Fibroblast of villous mesenchyme (primary cell): ENCODE results near the gene FIS1. TPM values are rescaled to one million over a fixed set of nuclear protein-coding genes. Genes with fewer than 3 reads are reported as not detected.
"Not testable (repeated sequence)": the region's sequence is repeated elsewhere in the genome, so short reads cannot be mapped to it uniquely, and the experiment has no call there.

ENCODE experiments used
- DNase-seq: peaks from one replicate; pipeline ENCODE4 v3.0.0-alpha.2; 2010; ENCODE audit warnings: low read depth
- H3K4me3 ChIP-seq: 2 replicates; pipeline ENCODE4 v1.5.1; 2011; ENCODE audit warnings: low read depth, mild to moderate bottlenecking, low read length
- CTCF ChIP-seq: IDR thresholded peaks from 2 replicates; pipeline ENCODE4 v1.5.1; 2012; ENCODE audit warnings: low read depth, mild to moderate bottlenecking, low read length; ENCODE audit not compliant: insufficient read depth
- small RNA-seq: library from RNA; depleted of rRNA; stranded (forward); fragments of <200 nt; gene quantifications from one replicate; pipeline ENCODE3, GENCODE V24; 2012
- total RNA-seq: library from RNA; depleted of rRNA; stranded (reverse); fragments of >200 nt; gene quantifications from 2 replicates; pipeline ENCODE4 v1.2.3, GENCODE V29; 2012

Gene FIS1
- total RNA-seq, 1 donor: 123 TPM

GRCh38 chr7:101200862-101201599, 43.9 kb downstream of the FIS1 start, which contains the start of gene MOGAT3:
Gene MOGAT3 (minus strand): TSS chr7:101201036. CDS start chr7:101200854, 182 bp downstream.
- TF ChIP-seq CTCF: no peak
- H3K4me3 ChIP-seq: no peak within 1 kb of the TSS
- DNase-seq: no peak

- TF ChIP-seq CTCF: no peak
- no peak overlapping the region for H3K4me3 ChIP-seq
- DNase-seq: no peak
These were observed 44.4 kb downstream of the FIS1 start for GRCh38 chr7:101200504-101200861.

GRCh38 chr7:101199522-101199921, 45.4 kb downstream of the FIS1 start:
- H3K4me3 ChIP-seq, DNase-seq: not testable (repeated sequence)

- TF ChIP-seq CTCF: no peak
- DNase-seq: no peak
- no peak overlapping the region for H3K4me3 ChIP-seq
These were observed 46.4 kb downstream of the FIS1 start for GRCh38 chr7:101198476-101198875.

GRCh38 chr7:101197991-101198390, 46.9 kb downstream of the FIS1 start:
- TF ChIP-seq CTCF: no peak
- H3K4me3 ChIP-seq: no peak overlapping the region
- DNase-seq: no peak

- H3K4me3 ChIP-seq: no peak overlapping the region
- no peak for TF ChIP-seq CTCF
- DNase-seq: no peak
These were observed 49.0 kb downstream of the FIS1 start for GRCh38 chr7:101195884-101196283.

Small RNA genes within 50 kb of the gene (small RNA-seq; reads per million reads assigned to genes)
- not detected for gene RNU6-1104P

Other genes starting within 250 kb of the FIS1 start
- not detected in 2 replicates for gene MUC17, start 225.0 kb downstream of the FIS1 start, total RNA-seq
- 11.0 and 16.0 TPM in 2 replicates for gene TRIM56, start 159.6 kb downstream of the FIS1 start, total RNA-seq
- gene SERPINE1, start 118.0 kb downstream of the FIS1 start, total RNA-seq: 700 and 921 TPM in 2 replicates
- 129 and 154 TPM in 2 replicates for gene AP1S1, start 90.6 kb downstream of the FIS1 start, total RNA-seq
- gene VGF, start 79.5 kb downstream of the FIS1 start, total RNA-seq: under 0.01 TPM in 1 of 2 replicates, not detected in the other
- not detected in 2 replicates for gene NAT16, start 64.8 kb downstream of the FIS1 start, total RNA-seq
- gene MOGAT3, start 44.0 kb downstream of the FIS1 start, total RNA-seq: not detected in 2 replicates
- 89.9 and 90.2 TPM in 2 replicates for gene PLOD3, start 27.5 kb downstream of the FIS1 start, total RNA-seq
- gene ZNHIT1, start 26.9 kb downstream of the FIS1 start, total RNA-seq: 75.6 and 92.1 TPM in 2 replicates
- 3.2 and 4.7 TPM in 2 replicates for gene CLDN15, start 7.3 kb downstream of the FIS1 start, total RNA-seq
- gene IFT22, start 76.7 kb upstream of the FIS1 start, total RNA-seq: 25.5 and 26.4 TPM in 2 replicates
- not detected in 2 replicates for gene COL26A1, start 117.8 kb upstream of the FIS1 start, total RNA-seq